HCT116 (cell line): Measurements from ENCODE around the gene DLG2.

Experiments
- CTCF ChIP-seq, 3 experiments: fragments of 200-600 bp in 1 of 3; sonication (generic) in 1 of 3; IDR thresholded peaks in 2 of 3; conservative IDR thresholded peaks in 1 of 3; 2 replicates each; pipeline ENCODE4 v1.5.1; 2012 to 2017; ENCODE audit warnings: low read depth in 2 of 3, low read length in 2 of 3, antibody characterized with exemption in 1 of 3, borderline replicate concordance in 1 of 3, control low read depth in 1 of 3, mild to moderate bottlenecking in 1 of 3, mixed read lengths in 1 of 3, mixed run types in 1 of 3, moderate library complexity in 1 of 3; ENCODE audit not compliant: insufficient read depth in 1 of 3
- EGR1 ChIP-seq: IDR thresholded peaks from 2 replicates; pipeline ENCODE4 v1.6.1; 2012; ENCODE audit warnings: low read depth
- EZH2 ChIP-seq: fragments of 200-600 bp; sonication (generic); IDR thresholded peaks from 2 replicates; pipeline ENCODE4 v1.6.1; 2017; ENCODE audit warnings: antibody characterized with exemption, mixed run types
- EZH2phosphoT487 ChIP-seq: fragments of 200-600 bp; IDR thresholded peaks from 2 replicates; pipeline ENCODE4 v1.6.1; 2018; ENCODE audit warnings: antibody characterized with exemption, borderline replicate concordance
- POLR2A ChIP-seq: IDR thresholded peaks from 2 replicates; pipeline ENCODE4 v1.7.0; 2011; ENCODE audit warnings: borderline replicate concordance; ENCODE audit not compliant: insufficient read depth, insufficient read length; ENCODE audit errors: extremely low read depth
- POLR2AphosphoS5 ChIP-seq: IDR thresholded peaks from 2 replicates; pipeline ENCODE4 v1.6.1; 2011; ENCODE audit warnings: mild to moderate bottlenecking, low read depth, low read length, moderate library complexity
- SP1 ChIP-seq: IDR thresholded peaks from 2 replicates; pipeline ENCODE4 v1.6.1; 2012; ENCODE audit warnings: low read depth
- YY1 ChIP-seq: IDR thresholded peaks from 2 replicates; pipeline ENCODE4 v1.6.1; 2011; ENCODE audit warnings: low read length, low read depth, moderate library complexity, mild to moderate bottlenecking; ENCODE audit not compliant: insufficient replicate concordance; ENCODE audit errors: extremely low read depth
- ZNF274 ChIP-seq: fragments of 200-500 bp; sonication (Bioruptor generic); IDR thresholded peaks from 2 replicates; pipeline ENCODE4 v1.6.1; 2014; ENCODE audit warnings: mild to moderate bottlenecking, low read depth, low read length, inconsistent platforms
- TF ChIP-seq, protein P1 (sequence below): IDR thresholded peaks from 2 replicates; pipeline ENCODE4 v1.6.1; 2012

GRCh38 chr11:83871054-83871453, 1756.1 kb downstream of the DLG2 start:
- TF ChIP-seq EGR1 (no peak), POLR2A (no peak), CTCF (IDR thresholded peaks at IDR 0.05 in 2 of 3, conservative IDR thresholded peaks at IDR 0.05 in 1 of 3; ENCODE audit: borderline replicate concordance in 1 of 3, insufficient read depth in 1 of 3, low read depth in 2 of 3, low read length in 2 of 3) (no peak), ZNF274 (no peak), EZH2 (no peak), EZH2phosphoT487 (no peak), SP1 (no peak), YY1 (no peak), POLR2AphosphoS5 (no peak)
- TF ChIP-seq, protein P1, sequence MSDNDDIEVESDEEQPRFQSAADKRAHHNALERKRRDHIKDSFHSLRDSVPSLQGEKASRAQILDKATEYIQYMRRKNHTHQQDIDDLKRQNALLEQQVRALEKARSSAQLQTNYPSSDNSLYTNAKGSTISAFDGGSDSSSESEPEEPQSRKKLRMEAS: no peak
